Stomach (tissue), 9 donors: Measurements from ENCODE around the gene KLHL29. TPM values are rescaled to one million over a fixed set of nuclear protein-coding genes. Genes with fewer than 3 reads are reported as not detected.

Experiments used
- DNase-seq, 2 donors: peaks; one replicate each; pipeline versions ENCODE4 v3.0.0 to v3.0.0-alpha.2; 2013 to 2019
- H3K27ac ChIP-seq, 5 donors: fragments of 200-600 bp in 4 of 5; sonication (generic) in 4 of 5; one replicate each; pipeline ENCODE4 v1.5.1; 2013 to 2019; ENCODE audit warnings: mild to moderate bottlenecking in 1 of 5, moderate library complexity in 1 of 5
- H3K27me3 ChIP-seq, 3 donors: fragments of 200-600 bp; sonication (generic); one replicate each; pipeline ENCODE4 v1.5.1; 2017 to 2019; ENCODE audit warnings: mixed run types in 1 of 3
- H3K36me3 ChIP-seq, 4 donors: fragments of 200-600 bp; sonication (generic); 1 replicate in 3 of 4; 2 replicates in 1 of 4; pipeline ENCODE4 v1.5.1; 2016 to 2019
- H3K4me1 ChIP-seq, 4 donors: fragments of 200-600 bp; sonication (generic); one replicate each; pipeline ENCODE4 v1.5.1; 2016 to 2019
- H3K4me3 ChIP-seq, 4 donors: fragments of 200-600 bp; sonication (generic) in 3 of 4; one replicate each; pipeline ENCODE4 v1.5.1; 2016 to 2019; ENCODE audit warnings: mild to moderate bottlenecking in 1 of 4
- H3K9me3 ChIP-seq, 4 donors: fragments of 200-600 bp; sonication (generic); one replicate each; pipeline ENCODE4 v1.5.1; 2016 to 2019
- CTCF ChIP-seq, 7 experiments: fragments of 450-650 bp in 4 of 7; fragments of 200-600 bp in 3 of 7; sonication (generic) in 3 of 7; IDR thresholded peaks; one replicate each; pipeline ENCODE4 v1.5.1; 2016 to 2019; ENCODE audit warnings: antibody characterized with exemption in 7 of 7, control low read depth in 2 of 7, mild to moderate bottlenecking in 1 of 7
- EP300 ChIP-seq: sonication (generic); formaldehyde crosslinking; IDR thresholded peaks from one replicate; pipeline ENCODE4 v1.6.1; 2017; ENCODE audit warnings: antibody characterized with exemption
- POLR2A ChIP-seq, 4 donors: fragments of 450-650 bp; IDR thresholded peaks; one replicate each; pipeline ENCODE4 v1.6.1; 2016; ENCODE audit warnings: antibody characterized with exemption in 4 of 4, control low read depth in 2 of 4, mild to moderate bottlenecking in 1 of 4, moderate library complexity in 1 of 4
- POLR2AphosphoS5 ChIP-seq, 3 donors: sonication (generic); formaldehyde crosslinking; IDR thresholded peaks; one replicate each; pipeline ENCODE4 v1.6.1; 2016; ENCODE audit warnings: antibody characterized with exemption in 3 of 3
- WGBS, 5 donors: extraction: QIAGEN DNeasy Blood & Tissue Kit in 3 of 5; methylation state at CpG; one replicate each; pipeline versions ENCODE4 v1.1.5 to v1.1.7; 2013 to 2018; 5-methylcytosine and 5-hydroxymethylcytosine counted together
- intact Hi-C: fragments of 100-400 bp; cut with DNase I; formaldehyde crosslinking; loops from one replicate; pipeline ENCODE4 v1.15.1; 2023; ENCODE audit warnings: low total_unique reads
- polyA plus RNA-seq, 3 donors: library from polyadenylated mRNA; stranded (reverse); fragments of 200-250 nt; gene quantifications; one replicate each; pipeline ENCODE4 v1.2.3, GENCODE V29; 2013
- total RNA-seq, 5 donors: library from RNA; depleted of rRNA; stranded (reverse); fragments of >200 nt; gene quantifications; one replicate each; pipeline versions ENCODE4 v1.1.0 to v1.2.3, GENCODE V29; 2014 to 2016
- donor health status: healthy with polysubstance abuse.
- donor health status: Bipolar disorder and iron deficiency.
- donor health status: healthy.

The KLHL29 gene
- total and polyA plus RNA-seq, 8 donors = under 0.01 to 6.6 (median 1.3) TPM

- DNase-seq = no peak
Measured at GRCh38 chr2:23411752-23412431, 26.9 kb downstream of the KLHL29 start.

GRCh38 chr2:23412556-23413155 is 27.7 kb downstream of the KLHL29 start:
- TF ChIP-seq EP300 (no peak), POLR2A (IDR thresholded peaks at IDR 0.05) (no peak), POLR2AphosphoS5 (IDR thresholded peaks at IDR 0.05) (no peak), CTCF (IDR thresholded peaks at IDR 0.05) (no peak)
- H3K27me3 ChIP-seq = no peaks in the 10 kb centered on the region
- intact Hi-C loops = no loop called here
- 73 to 87% (median 76%) methylated on average over 10 to 11 of the region's 11 CpGs for WGBS, 5 donors
- H3K36me3 ChIP-seq = no peaks in the 10 kb centered on the region
- H3K9me3 ChIP-seq = no peaks in the 10 kb centered on the region
- no peak overlapping the region for H3K4me3 ChIP-seq
- DNase-seq = no peak
- H3K27ac ChIP-seq = no peak overlapping the region
- H3K4me1 ChIP-seq = peaks cover 0 to 45% (median 3%) of the 10 kb centered on the region in 4 donors

More at GRCh38 chr2:23411752-23412431, 26.9 kb downstream of the KLHL29 start:
- 72 to 80% (median 76%) methylated on average over 9 of the region's 9 CpGs for WGBS, 5 donors
- Histone ChIP-seq H3K36me3 (no peaks in the 10 kb centered on the region), H3K27me3 (no peaks in the 10 kb centered on the region), H3K4me3 (no peak overlapping the region), H3K4me1 (peaks cover 0 to 41% (median 2%) of the 10 kb centered on the region in 4 donors), H3K27ac (no peak overlapping the region), H3K9me3 (no peaks in the 10 kb centered on the region)
- intact Hi-C loops = no loop called here
- no peak for TF ChIP-seq CTCF (IDR thresholded peaks at IDR 0.05)
- peak in 1 of 3 donors; percentile 46 for TF ChIP-seq POLR2AphosphoS5 (IDR thresholded peaks at IDR 0.05)
- no peak for TF ChIP-seq POLR2A (IDR thresholded peaks at IDR 0.05)
- no peak for TF ChIP-seq EP300

GRCh38 chr2:23413641-23414040 is 28.7 kb downstream of the KLHL29 start:
- Histone ChIP-seq H3K4me3 (no peak overlapping the region), H3K36me3 (no peaks in the 10 kb centered on the region), H3K9me3 (no peaks in the 10 kb centered on the region), H3K27ac (peak overlapping the region in 1 of 5 donors; percentile 16), H3K27me3 (no peaks in the 10 kb centered on the region), H3K4me1 (peaks cover 0 to 55% (median 11%) of the 10 kb centered on the region in 4 donors)
- 78 to 88% (median 85%) methylated on average over 8 of the region's 8 CpGs for WGBS, 5 donors
- intact Hi-C loops = no loop called here
- no peak for TF ChIP-seq POLR2AphosphoS5 (IDR thresholded peaks at IDR 0.05)
- no peak for TF ChIP-seq EP300
- TF ChIP-seq POLR2A (IDR thresholded peaks at IDR 0.05) = no peak
- TF ChIP-seq CTCF (IDR thresholded peaks at IDR 0.05) = no peak
- DNase-seq = no peak

GRCh38 chr2:23414106-23414505 is 29.1 kb downstream of the KLHL29 start:
- H3K9me3 ChIP-seq = no peaks in the 10 kb centered on the region
- H3K4me3 ChIP-seq = no peak overlapping the region
- no peak for DNase-seq
- peaks cover 0 to 59% (median 13%) of the 10 kb centered on the region in 4 donors for H3K4me1 ChIP-seq
- intact Hi-C loops = no loop called here
- 84 to 93% (median 91%) methylated on average over 8 of the region's 8 CpGs for WGBS, 5 donors
- no peaks in the 10 kb centered on the region for H3K36me3 ChIP-seq
- H3K27me3 ChIP-seq = no peaks in the 10 kb centered on the region
- H3K27ac ChIP-seq = peak overlapping the region in 1 of 5 donors; percentile 16
- TF ChIP-seq CTCF (IDR thresholded peaks at IDR 0.05) = no peak
- no peak for TF ChIP-seq POLR2AphosphoS5 (IDR thresholded peaks at IDR 0.05)
- TF ChIP-seq EP300 = no peak
- TF ChIP-seq POLR2A (IDR thresholded peaks at IDR 0.05) = no peak
